AG09319 (cell line): Measurements from ENCODE around the gene NAA11.
"Not testable (repeated sequence)": the region's sequence is repeated elsewhere in the genome, so short reads cannot be mapped to it uniquely, and the experiment has no call there.

Experiments used
- DNase-seq: peaks from one replicate; pipeline ENCODE4 v3.0.0-alpha.2; 2010; ENCODE audit warnings: low read depth; ENCODE audit errors: extremely low read depth
- CTCF ChIP-seq: IDR thresholded peaks from 2 replicates; pipeline ENCODE4 v1.5.1; 2011; ENCODE audit warnings: low read depth, mild to moderate bottlenecking, inconsistent platforms, low read length, moderate library complexity

NAA11 gene

GRCh38 chr4:79288185-79288584, 37.7 kb downstream of the NAA11 start:
- no peak for DNase-seq
- TF ChIP-seq CTCF = no peak

- no peak for TF ChIP-seq CTCF
- DNase-seq = no peak
Observed at GRCh38 chr4:79287718-79288117, 38.1 kb downstream of the NAA11 start.

DNA sequence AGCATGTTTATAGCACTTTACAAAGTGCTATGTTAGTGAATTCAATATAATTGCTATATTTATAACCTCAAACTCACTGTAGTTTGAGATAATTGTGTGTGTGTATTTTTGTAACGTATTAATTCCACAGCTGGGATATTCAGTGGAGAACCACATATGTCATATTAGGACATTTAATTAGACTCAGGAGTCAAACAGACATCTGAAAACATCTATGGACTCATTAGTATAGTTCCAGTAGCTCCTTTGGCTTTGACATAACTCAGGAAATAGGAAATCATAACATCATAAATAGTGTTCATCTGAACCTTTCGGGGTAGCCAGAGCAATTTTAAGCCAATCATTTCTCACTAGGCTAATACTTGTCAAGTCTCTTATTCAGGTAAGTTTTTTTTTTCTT, 38.8 kb downstream of the NAA11 start:
- DNase-seq = no peak
- no peak for TF ChIP-seq CTCF

GRCh38 chr4:79281566-79282359, 44.1 kb downstream of the NAA11 start:
- DNase-seq = no peak
- TF ChIP-seq CTCF = no peak

- not testable (repeated sequence) for DNase-seq
Observed at GRCh38 chr4:79277467-79277866, 48.4 kb downstream of the NAA11 start.

GRCh38 chr4:79273915-79274314, 51.9 kb downstream of the NAA11 start:
- no peak for TF ChIP-seq CTCF
- DNase-seq = no peak

DNA sequence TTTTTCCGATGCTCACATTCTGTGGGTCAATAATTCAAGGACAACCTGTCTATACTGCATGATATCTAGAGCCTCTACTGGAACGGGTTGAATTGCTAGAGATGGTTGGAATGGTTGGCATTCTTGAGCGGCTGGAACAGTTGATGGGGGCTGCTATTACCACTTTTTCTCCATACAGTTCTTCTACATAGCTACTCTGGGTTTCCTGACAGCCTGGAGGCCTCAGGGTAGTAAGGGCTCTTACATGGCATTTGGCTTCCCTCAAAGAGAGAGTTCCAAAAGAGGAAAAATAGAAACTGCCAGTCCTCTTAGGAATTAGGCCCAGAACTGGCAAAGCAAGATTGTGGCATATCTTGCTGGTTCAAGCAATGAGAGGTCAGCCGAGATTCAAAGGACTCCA, 53.1 kb downstream of the NAA11 start:
- no peak for DNase-seq
- TF ChIP-seq CTCF = no peak

GRCh38 chr4:79272126-79272525, 53.7 kb downstream of the NAA11 start:
- no peak for TF ChIP-seq CTCF
- no peak for DNase-seq
